HepG2 (cell line): ENCODE data around the gene GADD45GIP1. TPM values are rescaled to one million over a fixed set of nuclear protein-coding genes. Genes with fewer than 3 reads are reported as not detected.

ENCODE experiments used
- HNF4G ChIP-seq, 2 experiments: sonication (generic) in 1 of 2; formaldehyde crosslinking in 1 of 2; IDR thresholded peaks; 2 replicates each; pipeline versions ENCODE4 v1.4.0 to v1.6.1; 2011 to 2020; ENCODE audit warnings: borderline replicate concordance in 2 of 2, low read depth in 2 of 2, mild to moderate bottlenecking in 2 of 2, low read length in 1 of 2, missing genetic modification reagents in 1 of 2, moderate library complexity in 1 of 2
- SOX5 ChIP-seq: IDR thresholded peaks from 2 replicates; pipeline ENCODE4 v1.6.1; 2016; ENCODE audit warnings: borderline replicate concordance
- TEAD3 ChIP-seq: optimal IDR thresholded peaks from 2 replicates; pipeline ENCODE3; 2016; ENCODE audit warnings: borderline replicate concordance
- ZBTB26 ChIP-seq: IDR thresholded peaks from 2 replicates; pipeline ENCODE4 v1.6.1; 2016; ENCODE audit warnings: missing compliant biosample characterization, missing genetic modification reagents, borderline replicate concordance
- ZBTB46 ChIP-seq: sonication (generic); formaldehyde crosslinking; IDR thresholded peaks from 2 replicates; pipeline ENCODE4 v1.4.0; 2020; ENCODE audit warnings: mild to moderate bottlenecking, missing genetic modification reagents, borderline replicate concordance
- ZFP41 ChIP-seq: sonication (generic); formaldehyde crosslinking; IDR thresholded peaks from 2 replicates; pipeline ENCODE4 v1.4.0; 2020; ENCODE audit warnings: mild to moderate bottlenecking, missing genetic modification reagents, borderline replicate concordance
- ZFY ChIP-seq: sonication (generic); formaldehyde crosslinking; IDR thresholded peaks from 2 replicates; pipeline ENCODE4 v1.4.0; 2020; ENCODE audit warnings: missing genetic modification reagents
- ZNF224 ChIP-seq: sonication (generic); formaldehyde crosslinking; IDR thresholded peaks from 2 replicates; pipeline ENCODE4 v1.5.0; 2020; ENCODE audit warnings: mild to moderate bottlenecking, missing genetic modification reagents
- ZNF235 ChIP-seq: sonication (generic); formaldehyde crosslinking; IDR thresholded peaks from 2 replicates; pipeline ENCODE4 v1.8.1; 2023; ENCODE audit warnings: mild to moderate bottlenecking, missing genetic modification reagents, borderline replicate concordance
- ZNF282 ChIP-seq: fragments of 450-650 bp; IDR thresholded peaks from 2 replicates; pipeline ENCODE4 v1.6.1; 2018; ENCODE audit not compliant: partially characterized antibody
- ZNF503 ChIP-seq: sonication (generic); formaldehyde crosslinking; IDR thresholded peaks from 2 replicates; pipeline ENCODE4 v1.4.0; 2020; ENCODE audit warnings: missing genetic modification reagents
- ZNF816 ChIP-seq: sonication (generic); formaldehyde crosslinking; IDR thresholded peaks from 2 replicates; pipeline ENCODE4 v1.8.0; 2022; ENCODE audit warnings: missing genetic modification reagents, mild to moderate bottlenecking, borderline replicate concordance
- polyA plus RNA-seq, 8 experiments: library from polyadenylated mRNA; depleted of rRNA in 3 of 8; stranded (reverse) in 7 of 8; unstranded in 1 of 8; fragments of >200 nt; fragmentation: Illumina TruSeq in 4 of 8; extraction: Trizol in 4 of 8; gene quantifications; 2 replicates each; pipeline versions ENCODE4 v1.2.1 to v1.2.3, GENCODE V29; 2011 to 2016; ENCODE audit warnings: low read depth in 4 of 8, missing spikeins in 1 of 8, mixed read lengths in 1 of 8; ENCODE audit not compliant: insufficient read depth in 1 of 8
- total RNA-seq, 5 experiments: library from RNA; depleted of rRNA; stranded (reverse); fragments of >200 nt; fragmentation: Illumina TruSeq; extraction: Trizol; gene quantifications; 2 replicates each; pipeline ENCODE4 v1.2.3, GENCODE V29; 2016; ENCODE audit warnings: low read depth in 1 of 5
- TF ChIP-seq, protein P1 (sequence below): sonication (generic); formaldehyde crosslinking; IDR thresholded peaks from 2 replicates; pipeline ENCODE4 v1.4.0; 2020; ENCODE audit warnings: missing genetic modification reagents
- TF ChIP-seq, protein P2 (sequence below): sonication (generic); formaldehyde crosslinking; IDR thresholded peaks from 2 replicates; pipeline ENCODE4 v1.4.0; 2020; ENCODE audit warnings: missing genetic modification reagents
- TF ChIP-seq, protein P3 (sequence below): sonication (generic); formaldehyde crosslinking; IDR thresholded peaks from 2 replicates; pipeline ENCODE4 v1.4.0; 2020; ENCODE audit warnings: missing genetic modification reagents

The GADD45GIP1 gene
- total and polyA plus RNA-seq, 2 of the 13 experiments (the other 11 are each of a cell fraction or from before 2014, with no cell fraction given), result 24.6 to 30.7 TPM

GRCh38 chr19:12985049-12985776 is 28.2 kb upstream of the GADD45GIP1 start (continued):
- TF ChIP-seq ZNF816 (CRISPR knock-in tag), result no peak
- 0 out of 2 replicates have a peak, but pooled peaks have one; percentile 45 for TF ChIP-seq ZFP41 (CRISPR knock-in tag)
- no peak for TF ChIP-seq TEAD3 (CRISPR knock-in tag)
- TF ChIP-seq, protein P1, sequence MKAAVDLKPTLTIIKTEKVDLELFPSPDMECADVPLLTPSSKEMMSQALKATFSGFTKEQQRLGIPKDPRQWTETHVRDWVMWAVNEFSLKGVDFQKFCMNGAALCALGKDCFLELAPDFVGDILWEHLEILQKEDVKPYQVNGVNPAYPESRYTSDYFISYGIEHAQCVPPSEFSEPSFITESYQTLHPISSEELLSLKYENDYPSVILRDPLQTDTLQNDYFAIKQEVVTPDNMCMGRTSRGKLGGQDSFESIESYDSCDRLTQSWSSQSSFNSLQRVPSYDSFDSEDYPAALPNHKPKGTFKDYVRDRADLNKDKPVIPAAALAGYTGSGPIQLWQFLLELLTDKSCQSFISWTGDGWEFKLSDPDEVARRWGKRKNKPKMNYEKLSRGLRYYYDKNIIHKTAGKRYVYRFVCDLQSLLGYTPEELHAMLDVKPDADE, result no peak
- TF ChIP-seq HNF4G (IDR thresholded peaks at IDR 0.05; ENCODE audit: borderline replicate concordance, low read depth, low read length), result no peak
- no peak for TF ChIP-seq HNF4G (CRISPR knock-in tag; IDR thresholded peaks at IDR 0.05; ENCODE audit: borderline replicate concordance, low read depth)
- no peak for TF ChIP-seq ZNF282
- TF ChIP-seq ZNF235 (CRISPR knock-in tag), result no peak
- no peak; the same call in 1 of the 2 replicates for TF ChIP-seq ZBTB46 (CRISPR knock-in tag)
- no peak for TF ChIP-seq ZFY
- TF ChIP-seq ZBTB26 (CRISPR knock-in tag), result no peak
- TF ChIP-seq, protein P2, sequence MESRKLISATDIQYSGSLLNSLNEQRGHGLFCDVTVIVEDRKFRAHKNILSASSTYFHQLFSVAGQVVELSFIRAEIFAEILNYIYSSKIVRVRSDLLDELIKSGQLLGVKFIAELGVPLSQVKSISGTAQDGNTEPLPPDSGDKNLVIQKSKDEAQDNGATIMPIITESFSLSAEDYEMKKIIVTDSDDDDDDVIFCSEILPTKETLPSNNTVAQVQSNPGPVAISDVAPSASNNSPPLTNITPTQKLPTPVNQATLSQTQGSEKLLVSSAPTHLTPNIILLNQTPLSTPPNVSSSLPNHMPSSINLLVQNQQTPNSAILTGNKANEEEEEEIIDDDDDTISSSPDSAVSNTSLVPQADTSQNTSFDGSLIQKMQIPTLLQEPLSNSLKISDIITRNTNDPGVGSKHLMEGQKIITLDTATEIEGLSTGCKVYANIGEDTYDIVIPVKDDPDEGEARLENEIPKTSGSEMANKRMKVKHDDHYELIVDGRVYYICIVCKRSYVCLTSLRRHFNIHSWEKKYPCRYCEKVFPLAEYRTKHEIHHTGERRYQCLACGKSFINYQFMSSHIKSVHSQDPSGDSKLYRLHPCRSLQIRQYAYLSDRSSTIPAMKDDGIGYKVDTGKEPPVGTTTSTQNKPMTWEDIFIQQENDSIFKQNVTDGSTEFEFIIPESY (CRISPR knock-in tag), result no peak
- TF ChIP-seq ZNF503 (CRISPR knock-in tag), result no peak
- TF ChIP-seq, protein P3, sequence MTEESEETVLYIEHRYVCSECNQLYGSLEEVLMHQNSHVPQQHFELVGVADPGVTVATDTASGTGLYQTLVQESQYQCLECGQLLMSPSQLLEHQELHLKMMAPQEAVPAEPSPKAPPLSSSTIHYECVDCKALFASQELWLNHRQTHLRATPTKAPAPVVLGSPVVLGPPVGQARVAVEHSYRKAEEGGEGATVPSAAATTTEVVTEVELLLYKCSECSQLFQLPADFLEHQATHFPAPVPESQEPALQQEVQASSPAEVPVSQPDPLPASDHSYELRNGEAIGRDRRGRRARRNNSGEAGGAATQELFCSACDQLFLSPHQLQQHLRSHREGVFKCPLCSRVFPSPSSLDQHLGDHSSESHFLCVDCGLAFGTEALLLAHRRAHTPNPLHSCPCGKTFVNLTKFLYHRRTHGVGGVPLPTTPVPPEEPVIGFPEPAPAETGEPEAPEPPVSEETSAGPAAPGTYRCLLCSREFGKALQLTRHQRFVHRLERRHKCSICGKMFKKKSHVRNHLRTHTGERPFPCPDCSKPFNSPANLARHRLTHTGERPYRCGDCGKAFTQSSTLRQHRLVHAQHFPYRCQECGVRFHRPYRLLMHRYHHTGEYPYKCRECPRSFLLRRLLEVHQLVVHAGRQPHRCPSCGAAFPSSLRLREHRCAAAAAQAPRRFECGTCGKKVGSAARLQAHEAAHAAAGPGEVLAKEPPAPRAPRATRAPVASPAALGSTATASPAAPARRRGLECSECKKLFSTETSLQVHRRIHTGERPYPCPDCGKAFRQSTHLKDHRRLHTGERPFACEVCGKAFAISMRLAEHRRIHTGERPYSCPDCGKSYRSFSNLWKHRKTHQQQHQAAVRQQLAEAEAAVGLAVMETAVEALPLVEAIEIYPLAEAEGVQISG (CRISPR knock-in tag), result peak; percentile 34; the same call in 1 of the 2 replicates
- TF ChIP-seq ZNF224 (CRISPR knock-in tag), result no peak
- 0 out of 2 replicates have a peak, but pooled peaks have one; percentile 15 for TF ChIP-seq SOX5 (CRISPR knock-in tag)
